HL-60/S4 treated with phorbol 12-myristate 13-acetate at 8.2 ng/mL for 4 days and 3 days (cell line): ENCODE measurements around the gene SLC25A40.
"Not testable (repeated sequence)": the region's sequence is repeated elsewhere in the genome, so short reads cannot be mapped to it uniquely, and the experiment has no call there.

Experiments used
- in situ Hi-C: fragments of 300-500 bp; cut with MboI; formaldehyde crosslinking; loops from 2 replicates; pipeline ENCODE4 v1.15.0; 2022; ENCODE audit warnings: low sequenced_read_pairs

SLC25A40 gene, protein sequence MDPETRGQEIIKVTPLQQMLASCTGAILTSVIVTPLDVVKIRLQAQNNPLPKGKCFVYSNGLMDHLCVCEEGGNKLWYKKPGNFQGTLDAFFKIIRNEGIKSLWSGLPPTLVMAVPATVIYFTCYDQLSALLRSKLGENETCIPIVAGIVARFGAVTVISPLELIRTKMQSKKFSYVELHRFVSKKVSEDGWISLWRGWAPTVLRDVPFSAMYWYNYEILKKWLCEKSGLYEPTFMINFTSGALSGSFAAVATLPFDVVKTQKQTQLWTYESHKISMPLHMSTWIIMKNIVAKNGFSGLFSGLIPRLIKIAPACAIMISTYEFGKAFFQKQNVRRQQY

DNA sequence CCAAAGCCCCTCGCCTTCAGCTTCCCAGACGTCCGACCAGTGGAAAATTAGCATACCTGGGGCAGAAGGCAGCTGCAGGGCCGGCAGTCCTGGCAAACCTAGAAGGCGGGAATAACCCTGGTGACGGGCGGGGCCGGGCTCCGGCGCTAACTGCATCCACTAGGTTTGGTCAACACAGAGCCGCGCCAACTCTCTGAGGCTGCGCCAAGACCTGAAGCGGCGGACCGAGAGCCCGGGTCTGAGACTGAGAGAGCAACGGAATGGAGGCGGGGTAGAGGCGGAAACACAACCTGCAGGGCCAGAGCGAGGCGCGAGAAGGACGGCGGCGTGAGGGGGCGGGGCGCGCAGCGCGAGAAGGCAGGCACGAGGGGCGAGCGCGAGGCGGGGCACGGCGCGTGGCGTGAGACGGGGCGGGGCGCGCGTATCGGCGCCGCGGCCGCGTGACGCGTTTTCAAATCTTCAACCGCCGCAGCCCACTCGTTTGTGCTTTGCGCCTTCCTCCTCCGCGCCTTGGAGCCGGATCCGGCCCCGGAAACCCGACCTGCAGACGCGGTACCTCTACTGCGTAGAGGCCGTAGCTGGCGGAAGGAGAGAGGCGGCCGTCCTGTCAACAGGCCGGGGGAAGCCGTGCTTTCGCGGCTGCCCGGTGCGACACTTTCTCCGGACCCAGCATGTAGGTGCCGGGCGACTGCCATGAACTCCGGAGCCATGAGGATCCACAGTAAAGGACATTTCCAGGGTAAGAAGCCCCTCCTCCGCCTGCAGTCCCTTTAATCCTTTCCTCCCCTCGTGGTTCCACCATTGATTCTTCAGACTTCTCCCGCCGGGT, at the start of gene SLC25A40, which contains the start of gene DBF4:
SLC25A40 (minus strand) TSS at position 321 of the 829 bp plus-strand sequence. CDS start 17,633 bp downstream, outside the sequence.
DBF4 (plus strand) TSS at position 454 of the 829 bp plus-strand sequence; CDS start at position 694, 240 bp downstream.
- in situ Hi-C loops, result no loop called here

DNA sequence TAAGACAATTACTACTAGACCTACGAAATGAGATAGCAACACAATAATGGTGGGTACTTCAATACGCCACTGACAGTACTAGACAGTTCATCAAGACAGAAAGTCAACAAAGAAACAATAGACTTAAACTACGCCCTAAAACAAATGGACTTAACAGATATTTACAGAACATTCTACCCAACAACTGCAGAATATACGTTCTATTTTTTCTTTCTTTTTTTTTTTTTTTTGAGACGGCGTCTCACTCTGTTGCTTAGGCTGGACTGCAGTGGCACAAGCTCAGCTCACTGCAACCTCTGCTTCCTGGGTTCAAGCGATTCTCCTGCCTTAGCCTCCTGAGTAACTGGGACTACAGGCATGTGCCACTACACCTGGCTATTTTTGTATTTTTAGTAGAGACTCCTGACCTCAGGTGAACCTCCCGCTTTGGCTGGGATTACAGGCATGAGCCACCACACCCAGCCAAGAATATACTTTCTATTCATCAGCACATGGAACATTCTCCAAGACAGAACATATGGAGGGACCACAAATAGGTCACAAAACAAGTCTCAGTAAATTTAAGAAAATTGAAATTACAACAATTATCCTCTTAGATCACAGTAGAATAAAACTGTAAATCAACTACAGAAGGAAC, 46.7 kb upstream of the SLC25A40 start:
- in situ Hi-C loops, result not testable (repeated sequence)

DNA sequence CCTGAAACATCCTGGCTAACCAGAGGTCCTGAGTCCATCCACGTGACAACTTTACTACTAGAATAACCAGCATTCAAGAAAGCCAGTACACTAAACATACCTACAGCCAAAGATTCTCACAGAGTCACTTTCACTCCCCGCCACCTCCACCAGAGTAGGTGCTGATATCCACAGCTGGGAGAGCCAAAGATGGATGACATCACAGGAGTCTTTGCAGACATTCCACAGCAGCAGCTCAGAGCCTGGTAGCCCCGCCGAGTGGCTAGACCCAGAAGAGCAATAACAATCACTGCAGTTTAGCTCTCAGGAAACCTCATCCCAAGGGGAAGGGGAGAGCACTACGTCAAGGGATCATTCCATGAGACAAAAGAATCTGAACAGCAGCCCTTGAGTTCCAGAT, 44.4 kb upstream of the SLC25A40 start:
- in situ Hi-C loops, result no loop called here

DNA sequence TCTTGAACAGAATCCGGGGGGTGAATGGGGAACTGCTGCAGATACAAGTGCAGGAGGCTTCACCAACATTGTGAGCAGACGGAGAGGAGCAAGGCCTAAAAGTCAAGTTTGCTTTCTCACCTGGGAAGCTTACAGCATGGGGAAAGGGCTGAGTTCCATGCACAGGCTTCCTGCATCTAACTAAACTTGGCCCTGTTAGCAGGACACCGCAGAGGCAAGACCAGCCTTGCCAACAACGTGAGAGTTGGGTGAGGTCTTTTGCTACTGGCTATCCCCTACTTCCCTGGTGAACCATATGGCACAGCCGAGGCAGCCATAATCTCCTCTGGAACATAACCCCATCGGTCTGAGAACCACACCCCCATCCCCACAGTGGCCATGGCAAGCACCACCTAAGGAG, 43.7 kb upstream of the SLC25A40 start:
- in situ Hi-C loops, result no loop called here

DNA sequence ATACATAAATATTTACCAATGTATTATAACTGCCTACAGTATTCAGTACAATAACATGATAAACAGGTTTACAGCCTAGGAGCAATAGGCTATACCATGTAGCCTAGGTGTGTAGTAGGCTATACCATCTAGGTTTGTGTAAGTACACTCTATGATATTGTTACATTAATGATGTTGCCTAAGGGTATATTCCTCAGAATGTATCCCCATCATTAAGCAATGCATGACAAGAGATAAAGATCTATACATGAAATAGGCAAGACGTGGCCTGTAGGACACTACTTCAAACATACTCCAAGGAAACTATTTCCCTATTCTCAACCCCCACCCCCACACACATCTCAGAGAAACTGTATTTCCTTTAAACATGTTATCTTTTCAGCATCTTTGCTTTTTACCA, 42.6 kb upstream of the SLC25A40 start:
- in situ Hi-C loops, result no loop called here

DNA sequence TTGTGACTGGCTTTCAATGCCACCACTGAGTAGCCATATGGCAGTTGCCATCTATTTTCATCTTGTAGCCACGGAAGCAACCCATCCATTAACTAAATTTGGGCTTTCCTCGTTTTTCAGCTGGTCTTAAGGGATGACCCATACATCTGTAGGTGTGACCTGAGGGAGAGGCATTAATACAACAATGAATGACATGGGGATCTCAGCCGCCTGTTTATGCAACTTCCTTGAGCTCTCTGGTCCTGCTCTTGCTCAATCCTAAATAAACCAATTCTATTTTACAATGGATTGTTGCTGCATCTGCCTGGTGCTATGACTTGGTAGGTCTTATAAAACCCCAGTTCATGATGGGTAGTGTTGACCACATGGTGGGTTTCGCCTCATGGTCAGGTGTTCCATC, 36.0 kb upstream of the SLC25A40 start:
- in situ Hi-C loops, result no loop called here

DNA sequence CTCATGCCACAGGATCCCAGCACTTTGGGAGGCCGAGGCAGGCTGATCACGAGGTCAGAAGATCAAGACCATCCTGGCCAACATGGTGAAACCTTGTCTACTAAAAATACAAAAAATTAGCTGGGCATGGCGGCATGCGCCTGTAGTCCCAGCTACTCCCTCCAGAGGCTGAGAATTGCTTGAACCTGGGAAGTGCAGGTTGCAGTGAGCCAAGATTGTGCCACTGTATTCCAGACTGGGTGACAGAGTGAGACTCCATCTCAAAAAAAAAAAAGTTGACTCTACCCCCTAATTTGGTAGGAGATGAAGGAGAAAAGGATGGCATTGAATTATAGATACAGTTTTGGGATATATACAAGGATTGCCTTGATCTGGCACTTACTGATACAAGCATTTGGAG, 32.7 kb upstream of the SLC25A40 start:
- in situ Hi-C loops, result not testable (repeated sequence)

DNA sequence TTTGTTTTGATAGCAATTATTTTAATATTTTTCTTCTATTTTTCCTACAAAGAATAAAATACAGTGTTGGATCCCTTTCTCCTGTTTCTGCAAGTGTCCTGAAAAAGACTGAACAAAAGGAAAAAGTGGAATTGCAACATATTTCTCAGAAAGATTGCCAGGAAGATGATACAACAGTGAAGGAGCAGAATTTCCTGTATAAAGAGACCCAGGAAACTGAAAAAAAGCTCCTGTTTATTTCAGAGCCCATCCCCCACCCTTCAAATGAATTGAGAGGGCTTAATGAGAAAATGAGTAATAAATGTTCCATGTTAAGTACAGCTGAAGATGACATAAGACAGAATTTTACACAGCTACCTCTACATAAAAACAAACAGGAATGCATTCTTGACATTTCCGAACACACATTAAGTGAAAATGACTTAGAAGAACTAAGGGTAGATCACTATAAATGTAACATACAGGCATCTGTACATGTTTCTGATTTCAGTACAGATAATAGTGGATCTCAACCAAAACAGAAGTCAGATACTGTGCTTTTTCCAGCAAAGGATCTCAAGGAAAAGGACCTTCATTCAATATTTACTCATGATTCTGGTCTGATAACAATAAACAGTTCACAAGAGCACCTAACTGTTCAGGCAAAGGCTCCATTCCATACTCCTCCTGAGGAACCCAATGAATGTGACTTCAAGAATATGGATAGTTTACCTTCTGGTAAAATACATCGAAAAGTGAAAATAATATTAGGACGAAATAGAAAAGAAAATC, 31.2 kb upstream of the SLC25A40 start:
- in situ Hi-C loops, result not testable (repeated sequence)

DNA sequence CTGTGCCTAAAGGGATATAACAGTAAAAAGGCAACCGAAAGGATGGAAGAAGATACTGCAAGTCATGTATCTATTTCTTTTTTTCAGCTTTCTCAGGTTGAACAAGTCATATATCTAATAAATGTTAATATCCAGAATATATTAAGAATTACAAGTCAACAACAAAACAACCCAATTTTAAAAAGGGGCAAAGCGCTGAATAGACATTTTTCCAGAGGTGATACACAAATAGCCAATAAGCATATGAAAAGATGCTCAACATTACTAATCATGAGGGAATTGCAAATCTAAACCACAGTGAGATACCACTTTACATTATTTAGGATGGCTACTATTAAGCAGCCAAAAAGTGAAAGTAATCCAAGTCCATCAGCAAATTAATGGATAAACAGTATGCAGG, 23.1 kb upstream of the SLC25A40 start:
- in situ Hi-C loops, result no loop called here

DNA sequence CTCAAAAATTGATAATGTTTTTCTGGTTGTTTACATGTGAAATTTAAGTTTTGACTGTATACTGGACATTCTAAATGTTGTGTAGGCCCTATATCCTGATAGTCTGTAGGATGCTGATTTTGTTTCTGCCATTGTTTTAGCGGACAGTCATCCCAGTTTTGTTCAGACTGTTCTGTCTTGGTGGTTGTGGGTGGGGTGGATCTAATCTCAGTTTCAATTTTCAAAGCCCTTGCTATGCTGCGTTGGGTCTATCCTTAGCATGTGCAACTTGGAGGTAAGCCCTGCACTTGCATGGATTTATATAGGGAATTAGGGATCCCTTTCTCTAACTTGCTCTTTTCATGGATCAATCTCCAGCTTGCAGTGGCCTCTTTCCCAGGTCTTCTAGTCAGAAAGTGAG, 19.2 kb upstream of the SLC25A40 start:
- in situ Hi-C loops, result no loop called here

DNA sequence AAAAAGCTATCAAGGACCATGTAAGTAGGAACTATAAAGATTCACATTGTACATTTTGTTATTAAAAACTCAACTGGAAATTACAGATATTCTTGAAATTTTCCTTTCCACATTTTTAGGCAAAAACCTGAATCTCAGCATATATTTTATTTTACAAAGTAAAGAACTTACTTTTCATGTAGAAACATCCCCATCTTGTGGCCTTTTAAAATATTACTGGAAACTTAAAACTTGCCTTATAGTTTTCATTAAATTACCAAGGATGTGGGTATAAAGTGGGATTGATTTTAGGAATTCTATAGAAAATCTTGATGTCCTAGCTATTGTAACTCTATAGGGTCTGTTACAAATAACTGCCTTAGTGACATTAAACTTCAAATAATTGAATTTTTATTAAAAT, 10.7 kb upstream of the SLC25A40 start:
- in situ Hi-C loops, result no loop called here

DNA sequence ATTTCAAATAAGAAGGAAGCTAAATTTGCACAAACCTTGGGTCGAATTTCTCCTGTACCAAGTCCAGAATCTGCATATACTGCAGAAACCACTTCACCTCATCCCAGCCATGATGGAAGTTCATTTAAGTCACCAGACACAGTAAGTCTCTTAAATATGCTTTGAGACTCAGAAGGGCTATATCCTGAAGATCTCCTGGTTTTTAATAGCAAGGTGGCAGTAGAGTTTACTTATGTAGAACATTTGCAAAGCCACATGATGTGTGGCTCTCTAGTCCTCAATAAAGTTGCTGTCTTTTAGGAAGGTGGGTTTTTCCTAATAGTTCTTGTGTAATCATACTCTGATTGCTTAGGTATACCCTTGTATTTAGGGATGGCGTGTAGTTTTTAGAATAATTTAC, 8.9 kb upstream of the SLC25A40 start:
- in situ Hi-C loops, result no loop called here

DNA sequence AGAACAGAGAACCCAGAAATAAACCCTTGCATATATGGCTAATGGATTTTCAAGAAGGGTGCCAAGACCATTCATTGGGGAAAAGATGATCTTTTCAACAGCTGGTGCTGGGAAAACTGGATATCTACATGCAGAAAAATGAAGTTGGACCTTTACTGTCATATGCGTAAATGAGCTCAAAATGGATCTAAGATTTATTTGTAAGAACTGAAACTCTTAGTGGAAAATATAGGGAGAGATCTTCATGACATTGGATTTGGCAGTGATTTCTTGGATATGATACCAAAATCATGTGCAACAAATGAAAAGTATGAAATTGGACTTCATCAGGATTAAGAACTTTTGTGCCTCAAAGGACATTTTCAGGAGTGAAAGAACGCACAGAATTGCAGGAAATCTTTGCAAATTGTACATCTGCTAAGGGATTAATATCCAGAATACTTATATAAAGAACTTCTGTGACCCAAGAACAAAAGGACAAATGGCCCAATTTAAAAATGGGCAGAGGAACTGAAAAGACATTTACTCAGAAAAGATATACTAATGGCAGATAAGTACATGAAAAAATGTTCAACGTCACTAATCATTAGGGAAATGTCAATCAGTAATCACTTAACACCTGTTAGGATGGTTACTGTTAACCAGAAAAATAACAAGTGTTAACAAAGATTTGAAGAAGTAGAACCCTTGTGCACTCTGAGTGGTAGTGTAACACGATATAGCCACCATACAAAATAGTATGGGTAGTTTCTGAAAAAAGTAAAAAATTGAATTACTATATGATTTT, 6.2 kb upstream of the SLC25A40 start:
- in situ Hi-C loops, result no loop called here

DNA sequence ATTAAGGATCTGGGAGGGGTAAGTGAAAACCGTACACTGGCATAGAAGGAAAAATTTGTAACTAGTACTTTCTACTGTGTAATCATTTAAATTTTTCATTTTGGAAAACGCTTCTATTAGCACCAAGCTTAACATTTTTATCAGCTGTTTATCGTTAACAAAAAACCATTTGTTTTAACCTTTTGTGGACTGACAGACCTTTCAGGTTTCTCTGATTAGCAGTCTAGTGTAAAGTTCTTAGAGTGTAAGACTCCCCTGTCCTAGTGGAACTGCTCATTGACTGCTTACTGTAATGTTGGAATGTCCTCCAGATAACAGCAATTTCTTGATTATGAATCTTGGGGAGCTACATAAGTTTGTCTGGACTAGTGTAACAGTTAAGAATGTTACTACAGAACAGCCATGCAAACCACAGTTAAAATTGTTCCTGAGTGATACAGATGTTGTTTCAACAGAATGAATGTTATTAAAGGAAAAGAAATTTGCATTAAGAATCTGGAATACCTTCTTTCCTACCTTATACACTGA, 2.1 kb upstream of the SLC25A40 start:
- in situ Hi-C loops, result no loop called here

DNA sequence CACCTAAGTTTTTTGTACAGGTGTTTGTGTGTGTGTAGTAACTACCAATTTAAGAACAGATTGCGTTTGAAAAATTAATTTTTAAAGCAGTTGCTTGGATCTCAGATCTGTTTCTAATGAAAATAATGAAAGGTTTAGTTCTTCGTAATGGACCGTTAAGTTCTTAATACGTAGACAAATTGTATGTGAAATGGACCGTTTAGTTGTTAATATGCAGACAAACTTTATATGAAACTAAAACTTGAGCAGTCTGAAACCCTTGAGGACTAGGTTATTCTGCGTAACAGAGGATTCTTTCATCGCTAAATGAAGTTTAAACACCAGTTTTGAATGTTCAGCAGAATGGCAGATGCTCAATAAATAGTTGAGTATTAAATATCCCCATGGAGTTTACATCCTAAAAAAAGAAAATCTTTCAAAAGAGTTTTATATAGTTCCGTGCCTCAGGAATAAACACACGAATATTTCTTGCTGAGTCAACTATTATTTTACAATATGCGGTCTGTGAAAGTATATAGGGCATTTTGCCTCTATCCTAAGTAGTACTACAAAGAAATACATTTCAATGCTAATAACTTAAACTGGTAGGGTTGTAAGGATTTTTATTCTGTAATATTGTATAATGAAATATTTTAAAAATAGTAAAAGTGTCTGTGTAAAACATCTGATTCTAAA, 1.3 kb upstream of the SLC25A40 start:
- in situ Hi-C loops, result no loop called here

DNA sequence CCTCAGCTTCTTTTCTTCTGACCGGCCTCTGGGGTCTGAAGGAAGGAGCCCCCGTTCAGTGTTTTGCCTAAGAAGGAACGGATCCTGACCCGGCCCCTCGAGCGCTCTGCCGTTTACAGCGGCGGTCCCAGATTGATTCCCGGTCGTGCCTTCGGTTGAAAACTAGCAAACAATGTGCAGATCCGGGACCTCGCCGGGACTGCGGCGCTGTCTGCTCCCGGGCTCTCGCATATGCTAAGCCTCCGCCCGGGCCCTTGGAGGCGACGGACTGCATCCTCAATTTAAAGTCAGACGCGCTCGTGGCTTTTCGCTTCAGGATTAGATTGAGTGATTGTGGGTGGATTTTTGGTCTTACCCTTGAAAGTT, 692 bp upstream of the SLC25A40 start:
- in situ Hi-C loops, result no loop called here

DNA sequence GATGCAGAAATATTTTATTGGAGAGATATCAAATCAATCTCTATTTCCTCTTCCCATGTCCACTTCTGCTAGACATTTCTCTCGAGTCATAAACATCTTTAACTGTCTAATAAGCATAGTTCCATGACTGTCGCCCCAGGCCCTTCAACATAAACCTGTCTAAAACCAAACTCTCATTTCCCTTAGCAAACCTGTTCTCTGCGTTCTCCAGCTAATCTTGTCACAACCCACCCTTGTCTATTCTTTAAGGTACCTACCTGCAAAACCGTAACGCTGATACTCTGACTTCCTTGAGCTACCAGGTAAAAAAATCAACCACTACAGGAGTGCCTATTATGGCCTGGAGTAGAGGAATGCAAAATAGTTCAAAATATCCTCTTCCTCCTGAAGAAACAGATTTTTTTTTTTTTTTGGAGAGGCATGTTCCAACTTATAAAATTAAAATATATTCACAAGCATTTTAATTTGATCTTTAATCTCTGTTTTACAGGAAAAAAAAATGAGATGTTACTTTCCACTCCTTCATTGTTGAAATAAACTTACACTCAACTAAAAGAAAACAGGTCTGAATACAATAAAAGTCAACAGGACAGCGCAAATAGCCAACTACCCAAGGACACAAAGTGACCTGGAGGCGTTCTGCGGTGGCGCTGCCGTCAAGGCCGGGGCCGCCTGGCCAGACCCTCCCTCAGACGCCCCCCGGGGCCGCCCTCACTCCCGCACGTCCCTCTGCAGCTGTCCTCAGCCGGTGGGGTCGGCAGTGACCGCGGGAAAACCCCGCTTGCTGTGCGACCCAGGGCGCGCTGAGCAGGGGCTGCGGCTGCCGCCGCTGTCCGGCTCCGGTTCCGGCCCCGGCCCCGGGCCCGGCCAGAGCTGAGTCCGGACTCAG, 765 bp downstream of the SLC25A40 start:
- in situ Hi-C loops, result no loop called here

DNA sequence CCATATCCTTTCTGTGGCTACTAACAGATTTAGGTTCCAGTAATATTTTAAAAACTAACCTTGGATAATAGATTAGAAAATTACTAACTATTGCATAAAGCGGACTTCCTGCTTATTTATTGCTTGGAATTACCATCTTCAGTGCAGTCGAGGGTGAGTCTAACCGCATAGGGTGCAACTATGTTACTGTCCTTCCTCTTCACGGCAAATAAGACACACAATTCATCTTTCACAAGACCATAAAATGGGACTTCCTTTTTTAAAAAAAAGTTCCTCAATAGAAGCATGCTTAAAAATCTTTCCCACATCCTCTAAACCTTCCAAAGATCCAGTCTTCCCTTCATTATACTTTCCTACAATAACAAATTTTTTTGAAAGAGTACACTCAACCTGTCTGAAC, 2.1 kb downstream of the SLC25A40 start:
- in situ Hi-C loops, result no loop called here
